Retina (tissue), 1 donor: ENCODE data around the gene TMEM147.

Source experiments
- DNase-seq: peaks from one replicate; pipeline ENCODE4 v3.0.0-alpha.2; 2016

TMEM147 gene

GRCh38 chr19:35521124-35521743 is 24.2 kb upstream of the TMEM147 start:
- DNase-seq = no peak

GRCh38 chr19:35522745-35523327 is 22.6 kb upstream of the TMEM147 start:
- no peak for DNase-seq

GRCh38 chr19:35524181-35524837 is 21.1 kb upstream of the TMEM147 start:
- DNase-seq = peak; percentile 54

- DNase-seq = no peak
Measured at GRCh38 chr19:35525873-35526272, 19.6 kb upstream of the TMEM147 start.

GRCh38 chr19:35528218-35529038 is 17.0 kb upstream of the TMEM147 start, which contains the start of gene SBSN:
TSS of gene SBSN (minus strand) at chr19:35528311. CDS start at chr19:35528281, 30 bp downstream.
- no peak for DNase-seq

GRCh38 chr19:35529241-35530218 is 15.9 kb upstream of the TMEM147 start:
- no peak for DNase-seq

GRCh38 chr19:35531291-35531690 is 14.1 kb upstream of the TMEM147 start:
- DNase-seq = no peak

- DNase-seq = no peak
Measured at GRCh38 chr19:35533201-35533821, 12.1 kb upstream of the TMEM147 start, which contains the start of gene GAPDHS. TSS of gene GAPDHS (plus strand) at chr19:35533456. CDS start at chr19:35533528, 72 bp downstream.

GRCh38 chr19:35533822-35534392 is 11.5 kb upstream of the TMEM147 start:
- DNase-seq = peak; percentile 29

- no peak for DNase-seq
Measured at GRCh38 chr19:35534803-35535480, 10.5 kb upstream of the TMEM147 start.

- no peak for DNase-seq
Measured at GRCh38 chr19:35539314-35539713, 6.1 kb upstream of the TMEM147 start.

- no peak for DNase-seq
Measured at GRCh38 chr19:35539850-35540249, 5.6 kb upstream of the TMEM147 start.

GRCh38 chr19:35540356-35540927 is 5.0 kb upstream of the TMEM147 start:
- DNase-seq = no peak

GRCh38 chr19:35542209-35542608 is 3.2 kb upstream of the TMEM147 start:
- DNase-seq = no peak

GRCh38 chr19:35543280-35544109 is 1.9 kb upstream of the TMEM147 start:
- DNase-seq = no peak

GRCh38 chr19:35544110-35544802 is 1.2 kb upstream of the TMEM147 start:
- DNase-seq = no peak

GRCh38 chr19:35545855-35546381 is 492 bp downstream of the TMEM147 start:
- DNase-seq = no peak

GRCh38 chr19:35546532-35546931 is 1.1 kb downstream of the TMEM147 start:
- no peak for DNase-seq
